Hematopoietic multipotent progenitor cell treated with erythropoietin and hydrocortisone succinate and interleukin-3 and kit ligand, for 8 days (in vitro differentiated cells): ENCODE measurements around the gene ARHGEF10L.

Experiments used
- DNase-seq: peaks from one replicate; pipeline ENCODE4 v3.0.0-alpha.2; 2015

The ARHGEF10L gene

GRCh38 chr1:17521946-17522612, 17.4 kb upstream of the ARHGEF10L start:
- no peak for DNase-seq

GRCh38 chr1:17523321-17524041, 16.0 kb upstream of the ARHGEF10L start:
- DNase-seq: no peak

GRCh38 chr1:17524645-17525044, 14.9 kb upstream of the ARHGEF10L start:
- DNase-seq: no peak

GRCh38 chr1:17525996-17526686, 13.4 kb upstream of the ARHGEF10L start:
- no peak for DNase-seq

- DNase-seq: no peak
Measured at GRCh38 chr1:17527036-17527914, 12.2 kb upstream of the ARHGEF10L start.

- DNase-seq: no peak
Measured at GRCh38 chr1:17529381-17529780, 10.1 kb upstream of the ARHGEF10L start.

GRCh38 chr1:17531343-17531681, 8.2 kb upstream of the ARHGEF10L start:
- no peak for DNase-seq

- no peak for DNase-seq
Measured at GRCh38 chr1:17531682-17532487, 7.6 kb upstream of the ARHGEF10L start.

GRCh38 chr1:17533201-17533600, 6.3 kb upstream of the ARHGEF10L start:
- DNase-seq: no peak

- no peak for DNase-seq
Measured at GRCh38 chr1:17535300-17535936, 4.1 kb upstream of the ARHGEF10L start.

GRCh38 chr1:17538010-17538409, 1.5 kb upstream of the ARHGEF10L start:
- DNase-seq: no peak

- DNase-seq: no peak
Measured at GRCh38 chr1:17538428-17539117, 925 bp upstream of the ARHGEF10L start.

- DNase-seq: no peak
Measured at GRCh38 chr1:17539118-17539476, 401 bp upstream of the ARHGEF10L start.

- DNase-seq: no peak
Measured at GRCh38 chr1:17540255-17541001, 930 bp downstream of the ARHGEF10L start.

GRCh38 chr1:17542645-17543044, 3.1 kb downstream of the ARHGEF10L start:
- DNase-seq: no peak

GRCh38 chr1:17544776-17545350, 5.4 kb downstream of the ARHGEF10L start:
- DNase-seq: no peak

GRCh38 chr1:17545356-17545755, 5.9 kb downstream of the ARHGEF10L start:
- no peak for DNase-seq

GRCh38 chr1:17546946-17547670, 7.6 kb downstream of the ARHGEF10L start:
- no peak for DNase-seq

- DNase-seq: no peak
Measured at GRCh38 chr1:17549384-17549783, 9.9 kb downstream of the ARHGEF10L start.
